Liver (tissue), 9 donors: ENCODE results near the gene OTOR. TPM values are rescaled to one million over a fixed set of nuclear protein-coding genes. Genes with fewer than 3 reads are reported as not detected.

ENCODE experiments used
- DNase-seq: peaks from one replicate; pipeline ENCODE4 v3.0.0-alpha.2; 2017; ENCODE audit warnings: low spot score
- H3K27ac ChIP-seq, 2 donors: one replicate each; pipeline ENCODE4 v1.7.0; 2013; ENCODE audit warnings: inconsistent platforms in 2 of 2, low read length in 2 of 2, control low read depth in 1 of 2, low read depth in 1 of 2, mild to moderate bottlenecking in 1 of 2
- H3K27me3 ChIP-seq, 4 donors: one replicate each; pipeline versions ENCODE4 v1.6.1 to v1.7.0; 2013; ENCODE audit warnings: low read length in 3 of 4, inconsistent platforms in 1 of 4, mild to moderate bottlenecking in 1 of 4, moderate library complexity in 1 of 4; ENCODE audit not compliant: control insufficient read depth in 4 of 4, insufficient read depth in 4 of 4
- H3K36me3 ChIP-seq, 4 donors: one replicate each; pipeline versions ENCODE4 v1.6.1 to v1.7.0; 2013; ENCODE audit warnings: low read length in 3 of 4, mild to moderate bottlenecking in 3 of 4, low read depth in 1 of 4, moderate library complexity in 1 of 4; ENCODE audit not compliant: control insufficient read depth in 4 of 4, insufficient read depth in 3 of 4
- H3K4me1 ChIP-seq, 4 donors: one replicate each; pipeline versions ENCODE4 v1.6.1 to v1.7.0; 2013; ENCODE audit warnings: low read length in 3 of 4, mild to moderate bottlenecking in 3 of 4, moderate library complexity in 1 of 4; ENCODE audit not compliant: control insufficient read depth in 4 of 4, insufficient read depth in 4 of 4
- H3K4me3 ChIP-seq, 3 donors: one replicate each; pipeline versions ENCODE4 v1.6.1 to v1.7.0; 2013; ENCODE audit warnings: low read length in 3 of 3, control low read depth in 1 of 3, low read depth in 1 of 3, mild to moderate bottlenecking in 1 of 3
- H3K9ac ChIP-seq, 2 donors: one replicate each; pipeline ENCODE4 v1.7.0; 2013; ENCODE audit warnings: low read length in 2 of 2, mild to moderate bottlenecking in 2 of 2, moderate library complexity in 2 of 2, control low read depth in 1 of 2, low read depth in 1 of 2
- H3K9me3 ChIP-seq, 4 donors: one replicate each; pipeline versions ENCODE4 v1.6.1 to v1.7.0; 2013; ENCODE audit warnings: low read length in 3 of 4; ENCODE audit not compliant: control insufficient read depth in 4 of 4
- EGR1 ChIP-seq, 2 donors: IDR thresholded peaks; 2 replicates each; pipeline ENCODE4 v1.6.1; 2016 to 2018; ENCODE audit warnings: antibody characterized with exemption in 2 of 2, low read depth in 2 of 2
- FOXA1 ChIP-seq: IDR thresholded peaks from 2 replicates; pipeline ENCODE4 v1.6.1; 2016; ENCODE audit warnings: antibody characterized with exemption
- FOXA2 ChIP-seq: IDR thresholded peaks from 2 replicates; pipeline ENCODE4 v1.6.1; 2016; ENCODE audit warnings: antibody characterized with exemption
- GABPA ChIP-seq, 2 donors: IDR thresholded peaks in 1 of 2; conservative IDR thresholded peaks in 1 of 2; 2 replicates each; pipeline ENCODE4 v1.6.1; 2016; ENCODE audit warnings: antibody characterized with exemption in 2 of 2, mild to moderate bottlenecking in 1 of 2, moderate library complexity in 1 of 2
- HNF4A ChIP-seq, 2 donors: conservative IDR thresholded peaks; 2 replicates each; pipeline ENCODE4 v1.6.1; 2016; ENCODE audit warnings: antibody characterized with exemption in 2 of 2, mild to moderate bottlenecking in 2 of 2
- HNF4G ChIP-seq: IDR thresholded peaks from 2 replicates; pipeline ENCODE4 v1.6.1; 2016; ENCODE audit warnings: antibody characterized with exemption
- JUND ChIP-seq, 2 donors: IDR thresholded peaks; 2 replicates each; pipeline ENCODE4 v1.6.1; 2016; ENCODE audit warnings: antibody characterized with exemption in 2 of 2
- NR2F2 ChIP-seq: IDR thresholded peaks from 2 replicates; pipeline ENCODE4 v1.6.1; 2016; ENCODE audit warnings: antibody characterized with exemption
- RAD21 ChIP-seq, 2 donors: IDR thresholded peaks; 2 replicates each; pipeline ENCODE4 v1.6.1; 2016; ENCODE audit warnings: antibody characterized with exemption in 2 of 2, mild to moderate bottlenecking in 2 of 2
- RXRA ChIP-seq, 2 donors: IDR thresholded peaks; 2 replicates each; pipeline ENCODE4 v1.6.1; 2017 to 2018; ENCODE audit warnings: antibody characterized with exemption in 2 of 2, mild to moderate bottlenecking in 1 of 2
- SP1 ChIP-seq: IDR thresholded peaks from 2 replicates; pipeline ENCODE4 v1.6.1; 2018; ENCODE audit warnings: antibody characterized with exemption, mild to moderate bottlenecking
- TAF1 ChIP-seq: conservative IDR thresholded peaks from 2 replicates; pipeline ENCODE4 v1.6.1; 2016; ENCODE audit warnings: antibody characterized with exemption, mild to moderate bottlenecking
- YY1 ChIP-seq: IDR thresholded peaks from 2 replicates; pipeline ENCODE4 v1.6.1; 2016; ENCODE audit warnings: antibody characterized with exemption, mild to moderate bottlenecking
- WGBS: extraction: QIAGEN DNeasy Blood & Tissue Kit; methylation state at CpG from one replicate; pipeline ENCODE4 v1.1.7; 2013; 5-methylcytosine and 5-hydroxymethylcytosine counted together
- polyA plus RNA-seq, 2 donors: library from polyadenylated mRNA; stranded (reverse) in 1 of 2; unstranded in 1 of 2; fragments of 200-250 nt in 1 of 2; fragments of >200 nt in 1 of 2; fragmentation: Nextera tagmentation in 1 of 2; extraction: Ambion mirVana in 1 of 2; gene quantifications; one replicate each; pipeline versions ENCODE4 v1.2.1 to v1.2.3, GENCODE V29; 2013 to 2015
- total RNA-seq, 2 donors: library from RNA; depleted of rRNA; stranded (reverse); fragments of >200 nt; gene quantifications; one replicate each; pipeline ENCODE4 v1.2.3, GENCODE V29; 2014
- TF ChIP-seq, protein P1 (sequence below): fragments of 150-350 bp; IDR thresholded peaks from 2 replicates; pipeline ENCODE4 v1.5.1; 2017; ENCODE audit warnings: improper control_type of control experiment, low read depth, low read length; ENCODE audit not compliant: missing input control
- TF ChIP-seq, protein P2 (sequence below): IDR thresholded peaks from 2 replicates; pipeline ENCODE4 v1.6.1; 2016; ENCODE audit warnings: antibody characterized with exemption
- TF ChIP-seq, protein P3 (sequence below): IDR thresholded peaks from 2 replicates; pipeline ENCODE4 v1.6.1; 2016; ENCODE audit warnings: antibody characterized with exemption
- TF ChIP-seq, protein P4 (sequence below): IDR thresholded peaks from 2 replicates; pipeline ENCODE4 v1.6.1; 2016; ENCODE audit warnings: antibody characterized with exemption
- donor health status: healthy.
- donor health status: healthy.
- donor health status: healthy.
- donor health status: healthy.
- donor health status: healthy.

The OTOR gene
- total and polyA plus RNA-seq, 4 donors: not detected

DNA sequence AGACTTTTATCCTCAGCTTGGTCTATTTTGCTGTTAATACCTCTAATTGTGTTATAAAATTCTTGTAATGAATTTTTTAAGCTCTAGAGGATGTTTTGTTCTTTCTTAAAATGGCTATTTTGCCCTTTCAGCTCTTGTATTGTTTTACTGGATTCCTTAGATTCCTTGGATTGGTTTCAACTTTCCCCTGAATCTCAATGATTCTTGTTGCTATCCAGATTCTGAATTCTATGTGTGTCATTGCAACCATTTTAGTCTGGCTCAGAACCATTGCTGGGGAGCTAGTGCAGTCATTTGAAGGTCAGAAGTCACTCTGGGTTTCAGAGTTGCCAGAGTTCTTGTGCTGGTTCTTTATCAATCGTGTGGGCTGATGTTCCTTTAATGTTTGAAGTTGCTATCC lies 37.1 kb downstream of the OTOR start:
- WGBS: 61% methylated on average over 1 of the region's 1 CpG
- no peak overlapping the region for H3K27ac ChIP-seq
- TF ChIP-seq, protein P1, sequence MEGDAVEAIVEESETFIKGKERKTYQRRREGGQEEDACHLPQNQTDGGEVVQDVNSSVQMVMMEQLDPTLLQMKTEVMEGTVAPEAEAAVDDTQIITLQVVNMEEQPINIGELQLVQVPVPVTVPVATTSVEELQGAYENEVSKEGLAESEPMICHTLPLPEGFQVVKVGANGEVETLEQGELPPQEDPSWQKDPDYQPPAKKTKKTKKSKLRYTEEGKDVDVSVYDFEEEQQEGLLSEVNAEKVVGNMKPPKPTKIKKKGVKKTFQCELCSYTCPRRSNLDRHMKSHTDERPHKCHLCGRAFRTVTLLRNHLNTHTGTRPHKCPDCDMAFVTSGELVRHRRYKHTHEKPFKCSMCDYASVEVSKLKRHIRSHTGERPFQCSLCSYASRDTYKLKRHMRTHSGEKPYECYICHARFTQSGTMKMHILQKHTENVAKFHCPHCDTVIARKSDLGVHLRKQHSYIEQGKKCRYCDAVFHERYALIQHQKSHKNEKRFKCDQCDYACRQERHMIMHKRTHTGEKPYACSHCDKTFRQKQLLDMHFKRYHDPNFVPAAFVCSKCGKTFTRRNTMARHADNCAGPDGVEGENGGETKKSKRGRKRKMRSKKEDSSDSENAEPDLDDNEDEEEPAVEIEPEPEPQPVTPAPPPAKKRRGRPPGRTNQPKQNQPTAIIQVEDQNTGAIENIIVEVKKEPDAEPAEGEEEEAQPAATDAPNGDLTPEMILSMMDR: no peak
- TF ChIP-seq HNF4G: no peak
- TF ChIP-seq FOXA1: no peak
- TF ChIP-seq NR2F2: no peak
- TF ChIP-seq RAD21 (IDR thresholded peaks at IDR 0.05): no peak
- TF ChIP-seq, protein P2, sequence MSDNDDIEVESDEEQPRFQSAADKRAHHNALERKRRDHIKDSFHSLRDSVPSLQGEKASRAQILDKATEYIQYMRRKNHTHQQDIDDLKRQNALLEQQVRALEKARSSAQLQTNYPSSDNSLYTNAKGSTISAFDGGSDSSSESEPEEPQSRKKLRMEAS: no peak
- no peak for TF ChIP-seq RXRA (IDR thresholded peaks at IDR 0.05)
- TF ChIP-seq HNF4A (conservative IDR thresholded peaks at IDR 0.05): no peak
- TF ChIP-seq GABPA (IDR thresholded peaks at IDR 0.05 in 1 of 2, conservative IDR thresholded peaks at IDR 0.05 in 1 of 2): no peak
- no peak for TF ChIP-seq JUND (IDR thresholded peaks at IDR 0.05)
- no peak for TF ChIP-seq SP1
- TF ChIP-seq YY1: no peak
- TF ChIP-seq FOXA2: no peak
- TF ChIP-seq, protein P3, sequence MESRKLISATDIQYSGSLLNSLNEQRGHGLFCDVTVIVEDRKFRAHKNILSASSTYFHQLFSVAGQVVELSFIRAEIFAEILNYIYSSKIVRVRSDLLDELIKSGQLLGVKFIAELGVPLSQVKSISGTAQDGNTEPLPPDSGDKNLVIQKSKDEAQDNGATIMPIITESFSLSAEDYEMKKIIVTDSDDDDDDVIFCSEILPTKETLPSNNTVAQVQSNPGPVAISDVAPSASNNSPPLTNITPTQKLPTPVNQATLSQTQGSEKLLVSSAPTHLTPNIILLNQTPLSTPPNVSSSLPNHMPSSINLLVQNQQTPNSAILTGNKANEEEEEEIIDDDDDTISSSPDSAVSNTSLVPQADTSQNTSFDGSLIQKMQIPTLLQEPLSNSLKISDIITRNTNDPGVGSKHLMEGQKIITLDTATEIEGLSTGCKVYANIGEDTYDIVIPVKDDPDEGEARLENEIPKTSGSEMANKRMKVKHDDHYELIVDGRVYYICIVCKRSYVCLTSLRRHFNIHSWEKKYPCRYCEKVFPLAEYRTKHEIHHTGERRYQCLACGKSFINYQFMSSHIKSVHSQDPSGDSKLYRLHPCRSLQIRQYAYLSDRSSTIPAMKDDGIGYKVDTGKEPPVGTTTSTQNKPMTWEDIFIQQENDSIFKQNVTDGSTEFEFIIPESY: no peak
- TF ChIP-seq, protein P4, sequence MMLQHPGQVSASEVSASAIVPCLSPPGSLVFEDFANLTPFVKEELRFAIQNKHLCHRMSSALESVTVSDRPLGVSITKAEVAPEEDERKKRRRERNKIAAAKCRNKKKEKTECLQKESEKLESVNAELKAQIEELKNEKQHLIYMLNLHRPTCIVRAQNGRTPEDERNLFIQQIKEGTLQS: no peak
- TF ChIP-seq EGR1 (IDR thresholded peaks at IDR 0.05; ENCODE audit: low read depth in 2 of 2): no peak
- no peak for TF ChIP-seq TAF1

More for the DNA sequence above, 37.1 kb downstream of the OTOR start:
- Histone ChIP-seq H3K9ac (no peak overlapping the region), H3K4me3 (no peak overlapping the region), H3K27me3 (peaks cover 0 to 3% (median 1%) of the 10 kb centered on the region in 4 donors), H3K36me3 (no peaks in the 10 kb centered on the region), H3K4me1 (no peaks in the 10 kb centered on the region), H3K9me3 (peaks cover 0 to 4% (median 1%) of the 10 kb centered on the region in 4 donors)
- DNase-seq: no peak

Other genes starting within 250 kb of the OTOR start
- 10 to 100 TPM in 1 of 2 donors, 1 to 10 TPM in 1; 7.8 to 19.7 TPM for gene KIF16B, start 174.9 kb upstream of the OTOR start, total RNA-seq
- gene KIF16B, start 174.9 kb upstream of the OTOR start, polyA plus RNA-seq: 1 to 10 TPM; 5.1 to 9.0 TPM
- gene SNRPB2, start 18.3 kb upstream of the OTOR start, total RNA-seq: 10 to 100 TPM; 13.9 to 22.2 TPM
- gene SNRPB2, start 18.3 kb upstream of the OTOR start, polyA plus RNA-seq: 10 to 100 TPM; 19.9 to 36.0 TPM